ENCODE measurements around the gene CD52.
A peak's percentile ranks its signal among the peaks of the same experiment; 100 is the strongest.

CD52 gene

GRCh38 chr1:26357121-26357602 lies 39.4 kb downstream of the CD52 start:
- DNase-seq: no peak

DNA sequence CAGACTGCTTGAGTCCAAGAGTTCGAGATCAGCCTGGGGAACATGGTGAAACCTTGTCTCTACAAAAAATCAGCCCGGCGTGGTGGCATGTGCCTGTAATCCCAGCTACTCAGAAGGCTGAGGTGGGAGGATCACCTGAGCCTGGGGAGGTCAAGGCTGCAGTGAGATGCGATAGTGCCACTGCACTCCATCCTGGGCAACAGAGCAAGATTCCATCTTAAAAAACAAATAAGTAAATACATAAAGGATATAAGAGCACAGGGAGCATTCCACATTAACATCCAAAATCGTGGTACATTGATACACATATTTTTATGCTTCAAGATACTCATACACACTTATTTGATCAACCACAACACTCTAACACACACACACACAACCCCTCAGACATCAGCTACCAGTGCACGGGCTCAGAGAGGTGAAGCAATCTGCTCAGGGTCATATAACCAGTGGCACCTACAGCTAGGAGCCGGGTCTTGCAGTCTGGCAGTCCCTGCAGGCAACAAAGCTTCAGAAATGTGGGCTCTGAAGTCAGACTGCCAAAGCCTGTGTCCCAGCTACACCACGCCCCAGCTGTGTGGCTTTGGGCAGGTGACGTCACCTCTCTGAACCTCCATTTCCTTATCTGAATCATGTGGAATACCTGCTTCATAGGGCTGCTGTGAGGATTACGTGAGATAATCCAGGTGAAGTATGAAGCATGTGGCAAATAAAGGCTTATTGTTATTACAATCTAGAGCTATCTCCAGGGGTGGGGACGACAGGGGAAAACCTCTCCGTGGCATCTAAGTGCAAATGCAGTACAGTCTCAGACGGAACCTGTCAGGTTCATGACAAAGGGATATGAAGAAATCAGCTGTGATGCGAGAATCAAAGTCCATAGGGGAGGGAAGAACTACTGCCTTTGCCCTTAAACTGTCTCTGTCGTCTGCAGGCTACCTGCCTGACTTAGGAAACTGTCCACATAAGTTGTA lies 40.9 kb downstream of the CD52 start:
- peak; percentile 54 for DNase-seq

GRCh38 chr1:26359981-26360806 lies 42.4 kb downstream of the CD52 start:
- DNase-seq: peak; percentile 55

- DNase-seq: no peak
Measured at GRCh38 chr1:26360807-26361604, 43.2 kb downstream of the CD52 start.

- no peak for DNase-seq
Measured at GRCh38 chr1:26361605-26362122, 43.9 kb downstream of the CD52 start.

DNA sequence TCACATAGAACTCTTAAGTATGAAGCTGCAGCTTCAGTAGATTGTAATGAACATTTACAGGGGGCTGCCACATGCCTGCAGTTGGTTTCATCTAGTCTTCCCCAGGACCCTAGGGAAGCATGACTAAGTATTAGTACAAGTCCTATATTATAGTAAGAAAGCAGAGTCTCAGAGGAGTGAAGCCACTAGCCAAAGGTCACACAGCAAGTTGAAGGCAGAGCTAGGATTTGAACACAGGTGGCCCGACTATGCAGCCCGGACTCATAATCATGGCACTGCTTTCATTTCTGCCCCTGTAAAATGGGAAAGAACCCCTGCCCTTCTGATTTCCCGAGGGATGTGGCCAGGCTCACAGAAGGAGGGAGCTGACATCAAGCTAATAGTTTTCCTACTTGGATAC lies 44.6 kb downstream of the CD52 start:
- DNase-seq: no peak

DNA sequence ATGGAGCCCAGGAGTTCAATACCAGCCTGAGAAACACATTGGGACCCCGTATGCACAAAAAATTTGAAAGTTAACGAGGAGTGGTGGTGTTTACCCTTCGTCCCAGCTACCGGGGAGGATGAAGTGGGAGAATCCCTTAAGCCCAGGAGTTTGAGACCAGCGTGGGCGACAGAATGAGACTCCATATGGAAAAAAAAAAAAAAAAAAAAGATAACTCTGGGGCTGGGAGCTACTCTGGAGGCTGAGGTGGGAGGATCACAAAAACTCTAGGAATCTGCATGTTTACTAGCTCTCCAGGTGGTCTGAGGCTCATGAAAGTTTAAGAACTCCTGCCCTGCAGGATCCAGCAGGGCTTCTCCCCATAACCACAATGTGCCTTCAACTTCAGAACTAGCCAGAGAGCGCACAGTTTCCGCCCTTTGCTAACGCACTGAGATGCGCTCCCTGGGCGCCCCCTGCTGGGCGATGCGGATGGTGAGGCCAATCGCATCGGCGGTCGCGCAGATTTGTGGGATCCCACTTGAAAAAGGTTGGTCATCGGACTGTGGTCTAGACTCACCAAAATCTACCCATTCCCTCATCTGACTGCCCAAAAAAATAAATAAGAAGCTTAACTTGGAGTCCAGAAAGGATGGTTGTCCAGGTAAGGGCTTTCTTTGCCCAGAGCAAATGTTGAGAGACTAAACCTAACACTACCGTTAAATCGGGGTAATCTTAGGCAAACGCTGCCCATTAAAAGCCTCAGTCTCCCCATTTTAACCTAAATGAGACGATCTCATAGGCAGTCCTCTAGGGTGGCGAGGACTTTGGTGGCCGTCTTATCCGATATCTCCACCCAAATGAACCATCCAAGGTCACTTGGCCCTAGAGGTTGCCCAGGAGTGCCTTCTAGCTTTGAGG lies 46.0 kb downstream of the CD52 start:
- peak; percentile 86 for DNase-seq

DNA sequence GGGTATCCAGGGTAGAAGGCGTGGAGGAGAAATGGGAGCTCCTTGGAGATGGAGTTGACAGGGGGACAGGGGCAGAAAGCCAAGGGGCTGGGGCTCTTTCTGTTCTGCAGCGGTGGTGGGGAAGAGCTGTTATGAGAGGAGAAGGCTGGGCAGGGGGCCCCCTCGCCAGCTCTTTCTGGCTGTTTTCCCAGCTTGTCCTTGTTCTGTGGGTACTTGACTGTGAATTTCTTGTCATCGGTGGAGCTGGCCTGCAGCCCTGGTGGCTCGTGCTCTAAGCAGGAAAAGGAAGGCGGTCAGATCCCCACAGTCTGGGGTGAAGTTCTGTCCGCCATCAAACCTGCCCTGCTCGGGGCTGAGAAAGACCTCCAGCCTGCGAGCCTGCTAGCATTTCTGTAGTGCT lies 47.2 kb downstream of the CD52 start:
- no peak for DNase-seq

DNA sequence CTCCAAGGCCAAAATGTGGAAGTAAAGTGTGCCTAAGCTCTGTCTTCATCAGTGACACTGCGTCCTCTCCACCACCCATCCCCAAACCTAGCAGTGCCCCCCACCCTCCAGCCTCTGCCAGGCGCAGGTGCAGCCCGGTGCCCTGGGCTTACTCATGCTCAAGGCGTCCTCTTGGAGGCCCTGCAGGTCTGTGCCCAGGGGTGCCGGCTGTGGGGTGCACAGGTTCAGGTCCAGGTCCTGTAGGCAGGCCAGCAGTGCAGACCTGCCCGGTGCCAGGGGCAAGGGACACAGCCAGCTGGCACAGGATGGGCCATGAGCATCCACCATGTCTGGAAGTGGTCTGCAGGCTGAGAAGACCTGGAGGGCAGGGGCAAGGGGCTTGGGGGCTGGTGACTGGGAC lies 49.7 kb downstream of the CD52 start:
- no peak for DNase-seq

- DNase-seq: no peak
Measured at GRCh38 chr1:26368006-26368405, 50.2 kb downstream of the CD52 start.

DNA sequence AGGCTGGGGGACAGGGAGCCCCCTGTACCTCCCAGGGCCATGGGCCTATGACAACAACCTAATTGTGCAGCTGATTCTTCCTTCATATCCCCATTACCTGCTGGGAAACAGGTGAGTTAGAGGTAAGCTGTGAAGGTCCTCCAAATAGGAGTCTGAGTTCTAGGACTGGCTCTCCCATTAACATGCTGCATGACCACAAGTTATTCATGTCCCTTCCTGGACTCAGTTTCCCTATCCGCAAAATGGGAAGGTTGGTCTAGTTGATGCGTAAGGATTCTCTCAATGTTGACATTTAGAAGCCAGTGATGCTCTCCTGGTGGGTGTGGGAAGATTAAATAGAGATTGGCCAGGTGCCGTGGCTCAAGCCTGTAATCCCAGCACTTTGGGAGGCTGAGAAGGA lies 50.7 kb downstream of the CD52 start:
- no peak for DNase-seq
